GM19035 (cell line): ENCODE measurements around the gene ALG11.
A peak's percentile ranks its signal among the peaks of the same experiment; 100 is the strongest.
"Not testable (repeated sequence)": the region's sequence is repeated elsewhere in the genome, so short reads cannot be mapped to it uniquely, and the experiment has no call there.

Source experiments
- ATAC-seq: cut with Tn5 transposase; IDR thresholded peaks from one replicate; pipeline ENCODE4 v1.9.1; 2021; ENCODE audit not compliant: unreplicated experiment

The ALG11 gene

GRCh38 chr13:52011632-52012511 lies at the start of gene ALG11:
Gene ALG11 (plus strand): TSS chr13:52012398. CDS start chr13:52012419, 21 bp downstream.
- peak; percentile 99 for ATAC-seq

- ATAC-seq = no peak
Observed at GRCh38 chr13:51966186-51966585, 46.0 kb upstream of the ALG11 start.

- ATAC-seq = no peak
Observed at GRCh38 chr13:51967482-51968446, 44.4 kb upstream of the ALG11 start.

GRCh38 chr13:51970349-51970748 lies 41.8 kb upstream of the ALG11 start:
- no peak for ATAC-seq

GRCh38 chr13:51971520-51972426 lies 40.4 kb upstream of the ALG11 start:
- no peak for ATAC-seq

- no peak for ATAC-seq
Observed at GRCh38 chr13:51974482-51974881, 37.7 kb upstream of the ALG11 start.

GRCh38 chr13:51976423-51976822 lies 35.8 kb upstream of the ALG11 start:
- ATAC-seq = no peak

- ATAC-seq = no peak
Observed at GRCh38 chr13:51976890-51977289, 35.3 kb upstream of the ALG11 start.

- ATAC-seq = no peak
Observed at GRCh38 chr13:51977625-51978024, 34.6 kb upstream of the ALG11 start.

- ATAC-seq = no peak
Observed at GRCh38 chr13:51978796-51979556, 33.2 kb upstream of the ALG11 start.

- ATAC-seq = no peak
Observed at GRCh38 chr13:51980908-51981307, 31.3 kb upstream of the ALG11 start.

GRCh38 chr13:51981355-51981754 lies 30.8 kb upstream of the ALG11 start:
- no peak for ATAC-seq

- ATAC-seq = not testable (repeated sequence)
Observed at GRCh38 chr13:51983292-51983691, 28.9 kb upstream of the ALG11 start.

- ATAC-seq = not testable (repeated sequence)
Observed at GRCh38 chr13:51984904-51985303, 27.3 kb upstream of the ALG11 start.

- ATAC-seq = no peak
Observed at GRCh38 chr13:51988988-51989618, 23.1 kb upstream of the ALG11 start.

GRCh38 chr13:51993713-51994112 lies 18.5 kb upstream of the ALG11 start:
- ATAC-seq = no peak

GRCh38 chr13:51995677-51996551 lies 16.3 kb upstream of the ALG11 start:
- no peak for ATAC-seq

- no peak for ATAC-seq
Observed at GRCh38 chr13:51996641-51997040, 15.6 kb upstream of the ALG11 start.
